ENCODE data around the gene DHRS2.

Gene DHRS2

DNA sequence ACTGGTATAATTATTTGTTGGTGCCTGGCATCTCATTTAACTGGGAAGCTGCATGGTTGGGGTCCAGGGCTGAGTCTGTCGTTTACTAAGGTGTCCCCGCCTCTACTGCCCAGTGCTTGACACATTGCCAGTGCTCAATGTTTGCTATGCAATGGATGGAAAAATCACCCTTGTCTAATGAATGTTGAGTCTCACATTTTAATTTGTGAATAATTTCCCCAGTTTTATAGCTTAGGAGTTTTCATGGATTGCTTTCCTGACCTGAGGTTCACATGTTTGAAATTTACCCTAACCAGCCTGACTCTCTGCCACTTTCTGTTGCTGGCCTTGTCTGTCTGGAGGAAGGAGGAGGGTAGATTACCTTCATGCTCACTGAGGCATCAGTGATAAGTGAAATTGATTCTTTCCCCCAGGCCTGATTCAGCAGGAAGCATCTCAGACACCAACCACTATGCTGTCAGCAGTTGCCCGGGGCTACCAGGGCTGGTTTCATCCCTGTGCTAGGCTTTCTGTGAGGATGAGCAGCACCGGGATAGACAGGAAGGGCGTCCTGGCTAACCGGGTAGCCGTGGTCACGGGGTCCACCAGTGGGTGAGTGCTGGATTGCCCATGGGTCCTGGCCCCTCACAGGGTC, 2.4 kb downstream of the DHRS2 start:
- H3K36me3 ChIP-seq (ENCODE audit: low read length), result no peaks in the 10 kb centered on the region
- no peak overlapping the region for H3K4me2 ChIP-seq (ENCODE audit: low read depth, low read length, poor library complexity, severe bottlenecking)
- TF ChIP-seq EZH2phosphoT487 (conservative IDR thresholded peaks at IDR 0.05; ENCODE audit: low read length), result no peak
- TF ChIP-seq, protein P1, sequence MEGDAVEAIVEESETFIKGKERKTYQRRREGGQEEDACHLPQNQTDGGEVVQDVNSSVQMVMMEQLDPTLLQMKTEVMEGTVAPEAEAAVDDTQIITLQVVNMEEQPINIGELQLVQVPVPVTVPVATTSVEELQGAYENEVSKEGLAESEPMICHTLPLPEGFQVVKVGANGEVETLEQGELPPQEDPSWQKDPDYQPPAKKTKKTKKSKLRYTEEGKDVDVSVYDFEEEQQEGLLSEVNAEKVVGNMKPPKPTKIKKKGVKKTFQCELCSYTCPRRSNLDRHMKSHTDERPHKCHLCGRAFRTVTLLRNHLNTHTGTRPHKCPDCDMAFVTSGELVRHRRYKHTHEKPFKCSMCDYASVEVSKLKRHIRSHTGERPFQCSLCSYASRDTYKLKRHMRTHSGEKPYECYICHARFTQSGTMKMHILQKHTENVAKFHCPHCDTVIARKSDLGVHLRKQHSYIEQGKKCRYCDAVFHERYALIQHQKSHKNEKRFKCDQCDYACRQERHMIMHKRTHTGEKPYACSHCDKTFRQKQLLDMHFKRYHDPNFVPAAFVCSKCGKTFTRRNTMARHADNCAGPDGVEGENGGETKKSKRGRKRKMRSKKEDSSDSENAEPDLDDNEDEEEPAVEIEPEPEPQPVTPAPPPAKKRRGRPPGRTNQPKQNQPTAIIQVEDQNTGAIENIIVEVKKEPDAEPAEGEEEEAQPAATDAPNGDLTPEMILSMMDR (IDR thresholded peaks at IDR 0.05; ENCODE audit: insufficient read depth, low read length, poor library complexity, severe bottlenecking), result no peak
- H4K20me1 ChIP-seq (ENCODE audit: low read depth, low read length), result no peaks in the 10 kb centered on the region
- no peaks in the 10 kb centered on the region for H3K27me3 ChIP-seq (ENCODE audit: low read length)
- H3K79me2 ChIP-seq (ENCODE audit: insufficient read depth, low read length), result no peaks in the 10 kb centered on the region
- no peak overlapping the region for H3K9ac ChIP-seq (ENCODE audit: low read length)
- no peak overlapping the region for H3K27ac ChIP-seq (ENCODE audit: low read depth, low read length)
- H2AFZ ChIP-seq (ENCODE audit: low read depth, low read length, severe bottlenecking), result no peak overlapping the region
- H3K4me3 ChIP-seq (ENCODE audit: insufficient read depth, low read length, poor library complexity, severe bottlenecking), result no peak overlapping the region
- H3K9me2 ChIP-seq (replicated peaks; ENCODE audit: insufficient read depth, low read length), result no peaks in the 10 kb centered on the region
- H3F3A ChIP-seq (ENCODE audit: insufficient read depth), result no peaks in the 10 kb centered on the region
- H3K9me3 ChIP-seq (ENCODE audit: insufficient read depth, low read length), result no peaks in the 10 kb centered on the region

DNA sequence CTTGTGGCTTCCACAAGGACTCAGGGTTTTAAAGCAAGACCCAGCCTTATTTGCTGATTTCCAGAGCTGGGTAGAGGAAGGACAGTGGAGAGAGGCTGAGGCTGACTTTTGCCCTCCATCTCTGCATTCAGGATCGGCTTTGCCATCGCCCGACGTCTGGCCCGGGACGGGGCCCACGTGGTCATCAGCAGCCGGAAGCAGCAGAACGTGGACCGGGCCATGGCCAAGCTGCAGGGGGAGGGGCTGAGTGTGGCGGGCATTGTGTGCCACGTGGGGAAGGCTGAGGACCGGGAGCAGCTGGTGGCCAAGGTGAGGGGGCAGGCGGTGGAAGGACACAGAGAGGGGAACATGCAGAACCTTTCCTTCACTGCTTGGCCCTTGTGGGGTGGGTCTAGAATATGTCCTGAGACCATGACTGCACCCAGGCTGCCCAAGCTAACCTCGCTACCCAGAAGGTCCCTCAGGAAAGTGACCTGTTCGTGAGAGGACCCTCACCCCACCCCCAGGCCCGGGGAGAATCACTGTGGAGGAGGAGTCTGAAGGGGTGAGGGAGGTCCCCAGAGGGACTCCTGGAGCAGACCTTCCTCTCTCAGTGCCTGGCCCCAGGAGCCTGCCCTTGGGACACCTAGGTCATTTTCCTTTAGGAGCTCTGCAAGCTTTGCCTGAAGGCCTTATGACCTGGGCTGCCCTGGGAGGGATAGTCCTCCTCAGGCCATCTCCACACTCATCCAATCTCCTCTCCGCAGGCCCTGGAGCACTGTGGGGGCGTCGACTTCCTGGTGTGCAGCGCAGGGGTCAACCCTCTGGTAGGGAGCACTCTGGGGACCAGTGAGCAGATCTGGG, 3.1 kb downstream of the DHRS2 start:
- H3K9ac ChIP-seq (ENCODE audit: low read length), result no peak overlapping the region
- H3K9me3 ChIP-seq (ENCODE audit: insufficient read depth, low read length), result no peaks in the 10 kb centered on the region
- TF ChIP-seq EZH2phosphoT487 (conservative IDR thresholded peaks at IDR 0.05; ENCODE audit: low read length), result no peak
- TF ChIP-seq, protein P1 (IDR thresholded peaks at IDR 0.05; ENCODE audit: insufficient read depth, low read length, poor library complexity, severe bottlenecking), result no peak
- no peaks in the 10 kb centered on the region for H4K20me1 ChIP-seq (ENCODE audit: low read depth, low read length)
- no peak overlapping the region for H3K4me2 ChIP-seq (ENCODE audit: low read depth, low read length, poor library complexity, severe bottlenecking)
- H3K36me3 ChIP-seq (ENCODE audit: low read length), result no peaks in the 10 kb centered on the region
- H3K79me2 ChIP-seq (ENCODE audit: insufficient read depth, low read length), result no peaks in the 10 kb centered on the region
- H2AFZ ChIP-seq (ENCODE audit: low read depth, low read length, severe bottlenecking), result no peak overlapping the region
- H3K4me3 ChIP-seq (ENCODE audit: insufficient read depth, low read length, poor library complexity, severe bottlenecking), result no peak overlapping the region
- H3K9me2 ChIP-seq (replicated peaks; ENCODE audit: insufficient read depth, low read length), result no peaks in the 10 kb centered on the region
- H3F3A ChIP-seq (ENCODE audit: insufficient read depth), result no peaks in the 10 kb centered on the region
- H3K27me3 ChIP-seq (ENCODE audit: low read length), result no peaks in the 10 kb centered on the region
- no peak overlapping the region for H3K27ac ChIP-seq (ENCODE audit: low read depth, low read length)

DNA sequence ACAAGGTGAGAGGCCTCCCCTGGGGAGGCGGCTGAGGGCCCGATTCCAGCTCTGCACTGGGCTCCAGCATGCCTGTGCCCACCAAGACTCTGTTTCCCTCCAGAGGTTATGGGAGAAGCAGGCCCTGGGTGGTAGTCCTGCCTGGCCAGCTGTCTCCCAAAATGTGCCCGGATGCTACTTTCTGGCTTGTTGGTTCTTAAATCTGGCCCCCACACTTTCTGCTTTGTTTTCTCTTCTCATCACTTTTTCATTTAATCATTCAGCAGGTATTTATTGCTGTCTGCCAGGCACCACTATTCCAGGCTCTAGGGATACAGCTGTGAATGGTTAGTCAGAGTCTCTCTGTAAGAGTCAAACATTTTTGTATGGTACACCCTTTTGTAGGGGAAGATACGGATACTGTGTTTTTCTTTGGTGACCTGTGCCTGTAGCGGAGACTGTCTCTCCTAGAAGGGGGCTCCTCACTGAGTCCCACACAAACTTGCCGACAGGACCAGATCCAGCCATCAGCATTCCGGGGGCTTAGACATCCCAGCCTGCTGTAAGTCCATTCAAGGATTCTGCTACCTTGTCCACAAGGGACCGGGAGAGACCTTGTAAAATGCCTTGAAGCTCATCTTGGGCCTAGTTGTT, 3.8 kb downstream of the DHRS2 start:
- Histone ChIP-seq H3K27me3 (ENCODE audit: low read length) (no peaks in the 10 kb centered on the region), H3K36me3 (ENCODE audit: low read length) (no peaks in the 10 kb centered on the region), H3K79me2 (ENCODE audit: insufficient read depth, low read length) (no peaks in the 10 kb centered on the region), H3K9ac (ENCODE audit: low read length) (no peak overlapping the region), H3K9me3 (ENCODE audit: insufficient read depth, low read length) (no peaks in the 10 kb centered on the region), H3F3A (ENCODE audit: insufficient read depth) (no peaks in the 10 kb centered on the region), H4K20me1 (ENCODE audit: low read depth, low read length) (no peaks in the 10 kb centered on the region), H2AFZ (ENCODE audit: low read depth, low read length, severe bottlenecking) (no peak overlapping the region), H3K4me3 (ENCODE audit: insufficient read depth, low read length, poor library complexity, severe bottlenecking) (no peak overlapping the region), H3K9me2 (replicated peaks; ENCODE audit: insufficient read depth, low read length) (no peaks in the 10 kb centered on the region), H3K4me2 (ENCODE audit: low read depth, low read length, poor library complexity, severe bottlenecking) (no peak overlapping the region), H3K27ac (ENCODE audit: low read depth, low read length) (no peak overlapping the region)
- no peak for TF ChIP-seq EZH2phosphoT487 (conservative IDR thresholded peaks at IDR 0.05; ENCODE audit: low read length)
- TF ChIP-seq, protein P1 (IDR thresholded peaks at IDR 0.05; ENCODE audit: insufficient read depth, low read length, poor library complexity, severe bottlenecking), result no peak

Measured in SU-DHL-6 (cell line).